GM18909 (cell line): ENCODE results near the gene CXCL17.
A peak's percentile ranks its signal among the peaks of the same experiment; 100 is the strongest.
"Not testable (repeated sequence)": the region's sequence is repeated elsewhere in the genome, so short reads cannot be mapped to it uniquely, and the experiment has no call there.

Experiments
- ATAC-seq: cut with Tn5 transposase; IDR thresholded peaks from one replicate; pipeline ENCODE4 v1.9.1; 2021; ENCODE audit warnings: mild to moderate bottlenecking; ENCODE audit not compliant: unreplicated experiment, poor library complexity

The CXCL17 gene

GRCh38 chr19:42466521-42467182 is 23.9 kb upstream of the CXCL17 start:
- ATAC-seq: peak; percentile 16

- peak; percentile 78 for ATAC-seq
These were observed 23.1 kb upstream of the CXCL17 start for GRCh38 chr19:42465827-42466280.

- no peak for ATAC-seq
These were observed 19.1 kb upstream of the CXCL17 start for GRCh38 chr19:42461700-42462324.

GRCh38 chr19:42461231-42461630 is 18.5 kb upstream of the CXCL17 start:
- ATAC-seq: not testable (repeated sequence)

- ATAC-seq: no peak
These were observed 17.2 kb upstream of the CXCL17 start for GRCh38 chr19:42459926-42460325.

- no peak for ATAC-seq
These were observed 12.9 kb upstream of the CXCL17 start for GRCh38 chr19:42455621-42456081.

- ATAC-seq: no peak
These were observed 12.3 kb upstream of the CXCL17 start for GRCh38 chr19:42455086-42455485.

- no peak for ATAC-seq
These were observed 9.8 kb upstream of the CXCL17 start for GRCh38 chr19:42452590-42452989.

- peak; percentile 96 for ATAC-seq
These were observed 7.7 kb upstream of the CXCL17 start for GRCh38 chr19:42450314-42450934.

- ATAC-seq: not testable (repeated sequence)
These were observed 5.6 kb upstream of the CXCL17 start for GRCh38 chr19:42448306-42448705.

- ATAC-seq: no peak
These were observed 3.2 kb upstream of the CXCL17 start for GRCh38 chr19:42445948-42446347.

- no peak for ATAC-seq
These were observed 1.2 kb upstream of the CXCL17 start for GRCh38 chr19:42443944-42444398.

- ATAC-seq: no peak
These were observed 1.7 kb downstream of the CXCL17 start for GRCh38 chr19:42441049-42441445.

GRCh38 chr19:42440357-42441048 is 2.2 kb downstream of the CXCL17 start:
- no peak for ATAC-seq

- no peak for ATAC-seq
These were observed 6.7 kb downstream of the CXCL17 start for GRCh38 chr19:42436006-42436405.

GRCh38 chr19:42435316-42435715 is 7.4 kb downstream of the CXCL17 start:
- no peak for ATAC-seq

GRCh38 chr19:42433503-42434260 is 9.1 kb downstream of the CXCL17 start:
- no peak for ATAC-seq

- ATAC-seq: no peak
These were observed 11.3 kb downstream of the CXCL17 start for GRCh38 chr19:42431486-42431885.

GRCh38 chr19:42428676-42429075 is 14.1 kb downstream of the CXCL17 start:
- no peak for ATAC-seq

GRCh38 chr19:42427313-42427712 is 15.4 kb downstream of the CXCL17 start, which contains the start of gene LIPE:
Gene LIPE (minus strand): TSS chr19:42427388. CDS start chr19:42427149, 239 bp downstream.
- ATAC-seq: no peak
